Measurements from ENCODE around the gene HS3ST5.
"Not testable (repeated sequence)": the region's sequence is repeated elsewhere in the genome, so short reads cannot be mapped to it uniquely, and the experiment has no call there.

The HS3ST5 gene

GRCh38 chr6:114164207-114164606 is 178.6 kb downstream of the HS3ST5 start:
- no peak for DNase-seq
- intact Hi-C loops (cut with DNase I): no loop called here

GRCh38 chr6:114162691-114163347 is 180.0 kb downstream of the HS3ST5 start:
- intact Hi-C loops (cut with DNase I): no loop called here
- no peak for DNase-seq

GRCh38 chr6:114160881-114161280 is 181.9 kb downstream of the HS3ST5 start:
- intact Hi-C loops (cut with DNase I): no loop called here
- no peak for DNase-seq

DNA sequence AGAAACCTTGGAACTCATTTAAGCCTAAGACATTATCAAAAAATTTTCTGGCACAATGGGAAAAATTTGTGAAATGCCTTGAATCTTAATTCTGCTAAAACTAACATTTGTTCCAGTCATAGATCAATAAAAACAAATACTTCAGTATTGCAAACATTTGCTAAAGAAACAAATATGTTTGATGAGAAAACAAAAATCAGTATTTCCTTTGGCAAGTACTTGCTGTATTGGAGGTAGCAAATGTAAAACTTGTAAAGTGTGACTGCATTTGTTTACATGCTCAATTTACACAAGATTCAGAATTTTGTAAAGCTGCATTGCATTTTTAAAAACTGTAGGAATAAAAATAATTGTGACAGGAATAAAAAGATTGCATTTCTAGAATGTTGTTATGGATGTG is 183.1 kb downstream of the HS3ST5 start:
- intact Hi-C loops (cut with DNase I): no loop called here

GRCh38 chr6:114158838-114159694 is 183.8 kb downstream of the HS3ST5 start:
- no peak for DNase-seq
- intact Hi-C loops (cut with DNase I): no loop called here

More for the DNA sequence above, 183.1 kb downstream of the HS3ST5 start:
- no peak for DNase-seq

- intact Hi-C loops (cut with DNase I): no loop called here
- no peak for DNase-seq
Measured at GRCh38 chr6:114158411-114158810, 184.4 kb downstream of the HS3ST5 start.

GRCh38 chr6:114157848-114158247 is 185.0 kb downstream of the HS3ST5 start:
- intact Hi-C loops (cut with DNase I): no loop called here
- peak in 37 of 42 donors; percentile 24 to 87 (median 62) for DNase-seq

DNA sequence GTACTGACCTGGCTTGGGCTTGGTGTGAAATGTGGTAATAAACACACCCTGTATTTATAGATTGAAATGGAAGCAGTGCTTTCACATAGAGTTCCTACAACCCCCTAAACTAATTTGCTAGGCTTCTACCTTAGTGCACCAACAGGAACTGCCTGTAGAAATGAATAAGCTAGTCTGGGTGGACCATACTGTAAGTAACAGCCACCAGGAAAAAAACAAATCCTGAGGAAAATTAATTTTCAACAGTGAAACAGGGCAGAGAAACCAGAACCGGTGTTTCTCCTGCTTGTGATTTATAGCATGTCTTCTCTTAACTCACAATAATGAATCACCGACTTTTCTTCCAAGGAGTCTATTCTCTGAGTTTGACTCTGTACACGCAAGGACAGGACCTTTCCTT is 187.1 kb downstream of the HS3ST5 start:
- DNase-seq: no peak
- intact Hi-C loops (cut with DNase I): no loop called here

DNA sequence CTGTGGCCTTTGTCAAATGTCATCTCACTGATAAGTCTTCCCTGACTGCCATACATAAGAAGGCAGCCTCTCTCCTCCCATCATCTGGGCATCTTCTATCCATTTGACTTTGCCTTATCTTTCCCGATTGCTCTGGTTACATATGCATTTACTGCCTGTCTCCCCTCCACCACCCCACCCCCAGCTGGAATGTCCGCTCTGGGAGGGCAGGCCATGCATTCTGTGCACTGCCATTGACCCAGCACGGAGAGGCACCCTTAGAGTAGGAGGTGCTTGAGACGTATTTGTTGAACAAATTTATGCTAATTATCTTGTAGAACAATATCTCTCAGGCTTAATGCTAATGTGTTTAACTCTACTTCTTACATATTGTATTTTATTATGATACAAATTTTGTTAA is 188.0 kb downstream of the HS3ST5 start:
- DNase-seq: no peak
- intact Hi-C loops (cut with DNase I): no loop called here

GRCh38 chr6:114153448-114153847 is 189.4 kb downstream of the HS3ST5 start:
- intact Hi-C loops (cut with DNase I): no loop called here
- no peak for DNase-seq

GRCh38 chr6:114151064-114151690 is 191.6 kb downstream of the HS3ST5 start:
- intact Hi-C loops (cut with DNase I): no loop called here
- DNase-seq: no peak

GRCh38 chr6:114149182-114149581 is 193.6 kb downstream of the HS3ST5 start:
- DNase-seq; intact Hi-C loops (cut with DNase I): not testable (repeated sequence)

DNA sequence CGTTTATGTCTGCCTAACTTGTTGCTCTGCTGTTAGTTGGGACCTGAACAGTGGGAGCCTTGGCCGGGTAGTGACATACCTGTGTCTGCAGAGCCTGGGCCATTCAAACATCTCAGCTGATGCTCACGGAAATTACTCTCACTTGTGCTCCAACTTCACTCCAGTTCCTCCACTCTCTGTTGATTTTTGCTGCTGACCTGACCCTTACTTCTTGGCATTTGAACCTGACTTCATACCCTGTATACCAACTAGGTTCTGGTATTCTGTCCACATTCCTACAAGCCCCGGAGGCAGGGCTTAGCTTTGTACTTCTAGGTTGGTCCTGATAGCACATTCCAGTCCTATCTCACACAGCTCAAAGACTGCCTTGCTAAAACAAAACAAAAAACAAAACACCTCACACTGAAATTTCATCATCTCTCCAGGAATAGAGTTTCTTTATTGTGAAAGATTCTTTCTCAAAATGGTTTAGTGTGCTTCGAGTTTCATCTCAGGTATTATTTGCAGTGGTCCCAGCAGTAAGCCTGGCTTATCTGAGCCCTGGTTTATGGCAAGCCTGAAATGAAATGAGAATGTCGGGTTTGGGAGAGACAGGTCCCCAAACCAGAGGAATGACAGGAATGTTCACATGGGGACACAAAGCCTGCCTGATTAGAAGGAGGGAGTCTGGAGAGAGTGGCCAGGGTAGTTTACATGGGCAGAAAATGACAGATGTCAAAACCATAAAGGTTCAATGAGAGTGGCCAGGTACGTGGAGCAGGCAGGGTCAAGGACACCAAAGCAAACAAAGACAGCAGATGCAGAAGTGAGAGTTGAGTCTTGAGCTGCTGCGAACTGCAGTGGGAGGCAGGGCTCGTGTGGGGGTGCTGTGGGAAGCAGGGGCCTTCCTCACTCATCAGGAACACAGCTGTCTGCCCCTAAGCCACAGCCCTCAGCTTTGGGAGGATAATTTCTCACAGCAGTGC is 197.7 kb downstream of the HS3ST5 start:
- no peak for DNase-seq
- intact Hi-C loops (cut with DNase I): no loop called here

DNA sequence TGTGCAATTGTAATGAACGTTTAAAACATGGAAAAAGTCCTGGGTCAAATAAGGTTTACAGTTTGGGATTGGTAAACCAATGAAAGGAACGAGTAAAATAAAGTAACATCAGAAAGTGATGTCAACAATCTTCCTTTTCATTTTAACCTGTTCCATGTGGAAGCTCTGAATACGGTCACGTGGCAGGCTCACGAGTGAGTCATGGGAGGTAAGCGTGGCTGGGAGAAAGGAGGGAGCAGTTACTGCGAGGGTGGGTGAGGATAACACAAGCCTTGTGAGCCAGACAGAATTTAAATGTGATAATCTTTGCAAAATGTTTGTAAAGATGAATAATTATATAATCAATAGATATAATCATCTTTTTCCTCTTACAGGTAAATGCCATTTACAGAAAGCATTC is 200.6 kb downstream of the HS3ST5 start:
- intact Hi-C loops (cut with DNase I): no loop called here
- DNase-seq: peak; percentile 45 to 93 (median 82)

DNA sequence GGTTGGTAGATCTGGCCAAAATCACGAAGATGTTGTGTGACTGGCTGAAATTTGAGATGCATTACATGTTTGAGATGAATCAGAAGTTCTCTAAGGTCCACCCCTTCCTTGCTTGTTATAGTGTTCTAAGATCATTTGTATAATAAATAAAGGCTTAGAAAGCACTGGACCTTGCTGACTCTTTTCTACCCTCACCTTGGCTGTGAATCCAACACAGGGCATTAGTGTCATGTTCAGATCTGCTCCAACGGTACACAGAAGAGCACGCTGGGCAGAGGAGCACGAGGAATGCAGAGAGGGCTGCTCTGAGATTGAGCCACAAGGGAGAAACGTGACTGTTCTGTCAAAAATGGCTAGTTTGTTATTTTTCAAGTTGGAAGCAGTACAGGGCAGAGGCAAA is 202.4 kb downstream of the HS3ST5 start:
- no peak for DNase-seq
- intact Hi-C loops (cut with DNase I): no loop called here

GRCh38 chr6:114138577-114139248 is 204.1 kb downstream of the HS3ST5 start:
- intact Hi-C loops (cut with DNase I): no loop called here
- DNase-seq: no peak

DNA sequence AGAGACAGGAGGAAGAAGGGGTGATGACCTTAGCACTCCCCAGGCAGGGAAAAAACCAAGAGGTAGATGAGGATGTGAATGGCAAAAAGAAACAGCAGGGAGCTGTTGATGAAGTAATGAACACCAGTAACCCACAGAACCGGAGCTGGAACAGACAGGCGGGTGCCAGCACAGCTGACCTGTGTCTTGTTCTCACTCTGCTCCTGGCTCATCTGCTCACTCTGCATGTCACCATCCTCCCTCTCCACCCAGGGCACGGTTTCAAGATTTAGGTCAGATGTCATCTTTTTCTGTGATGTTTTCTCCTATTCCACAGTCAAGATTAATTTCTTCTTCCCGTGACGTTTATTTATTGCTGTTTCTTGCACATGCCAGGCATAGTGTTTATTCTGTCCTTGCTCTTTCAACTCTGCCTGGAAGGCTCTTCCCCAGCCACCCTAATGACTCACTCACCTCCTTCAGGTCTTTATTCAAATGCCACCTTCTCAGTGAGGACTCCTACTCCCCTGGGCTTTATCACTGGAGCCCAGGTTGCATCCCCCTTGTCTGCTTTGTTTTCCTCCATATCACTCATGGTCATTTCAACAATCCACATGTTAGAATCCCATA is 207.4 kb downstream of the HS3ST5 start:
- intact Hi-C loops (cut with DNase I): no loop called here
- peak in 1 of 42 donors; percentile 28 for DNase-seq

DNA sequence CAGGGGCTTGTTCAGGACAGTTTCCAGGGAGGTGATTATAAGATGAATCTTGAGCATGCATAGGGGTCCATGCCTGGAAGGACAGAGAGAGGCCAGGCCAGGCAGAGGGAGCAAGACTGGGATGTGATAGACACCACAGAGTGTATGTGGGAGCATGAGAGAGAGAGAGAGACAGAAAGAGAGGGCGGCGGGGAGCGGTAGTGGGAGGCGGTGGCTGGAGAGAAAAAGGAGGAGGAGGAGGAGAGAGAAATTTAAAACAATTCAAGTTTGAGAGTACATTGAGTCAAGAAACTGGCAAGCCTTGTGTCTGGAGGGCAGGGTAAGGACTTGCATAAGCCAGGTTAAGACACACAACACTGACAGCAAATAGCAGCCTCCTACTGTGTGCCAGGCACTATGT is 209.0 kb downstream of the HS3ST5 start:
- intact Hi-C loops (cut with DNase I): no loop called here
- peak in 19 of 42 donors; percentile 18 to 69 (median 43) for DNase-seq

All from head of caudate nucleus (tissue), 42 donors.